Prostate gland (tissue), 2 donors: ENCODE data around the gene MCF2.

ENCODE experiments used
- POLR2A ChIP-seq: fragments of 450-650 bp; IDR thresholded peaks from one replicate; pipeline ENCODE4 v1.6.1; 2016; ENCODE audit warnings: antibody characterized with exemption, mild to moderate bottlenecking
- POLR2AphosphoS5 ChIP-seq: sonication (generic); formaldehyde crosslinking; IDR thresholded peaks from one replicate; pipeline ENCODE4 v1.6.1; 2017; ENCODE audit warnings: antibody characterized with exemption
- TF ChIP-seq, protein P1 (sequence below), 4 experiments: fragments of 200-600 bp in 2 of 4; fragments of 450-650 bp in 2 of 4; sonication (generic) in 2 of 4; IDR thresholded peaks; 1 replicate in 3 of 4; 2 replicates in 1 of 4; pipeline ENCODE4 v1.5.1; 2016 to 2019; ENCODE audit warnings: antibody characterized with exemption in 4 of 4, mild to moderate bottlenecking in 2 of 4, moderate library complexity in 2 of 4

DNA sequence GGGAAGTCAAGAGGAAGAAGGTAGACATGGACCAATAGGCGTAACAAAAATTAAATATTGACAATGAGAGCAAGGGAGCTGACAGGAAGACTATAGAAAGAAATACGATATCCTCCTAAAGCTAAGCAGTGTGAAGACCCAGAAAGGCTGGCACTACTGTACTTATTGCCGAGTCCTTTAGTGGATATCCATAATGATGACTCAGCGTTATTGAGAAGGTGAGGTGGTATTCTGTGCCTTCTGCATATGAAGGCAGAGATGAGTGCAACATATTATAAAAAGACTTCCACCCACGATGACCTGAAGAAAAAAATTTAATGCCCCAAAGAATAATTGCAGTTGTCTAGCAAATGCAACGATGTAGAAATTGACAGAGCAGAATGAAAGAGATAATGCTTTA lies 13.0 kb upstream of the MCF2 start:
- TF ChIP-seq, protein P1, sequence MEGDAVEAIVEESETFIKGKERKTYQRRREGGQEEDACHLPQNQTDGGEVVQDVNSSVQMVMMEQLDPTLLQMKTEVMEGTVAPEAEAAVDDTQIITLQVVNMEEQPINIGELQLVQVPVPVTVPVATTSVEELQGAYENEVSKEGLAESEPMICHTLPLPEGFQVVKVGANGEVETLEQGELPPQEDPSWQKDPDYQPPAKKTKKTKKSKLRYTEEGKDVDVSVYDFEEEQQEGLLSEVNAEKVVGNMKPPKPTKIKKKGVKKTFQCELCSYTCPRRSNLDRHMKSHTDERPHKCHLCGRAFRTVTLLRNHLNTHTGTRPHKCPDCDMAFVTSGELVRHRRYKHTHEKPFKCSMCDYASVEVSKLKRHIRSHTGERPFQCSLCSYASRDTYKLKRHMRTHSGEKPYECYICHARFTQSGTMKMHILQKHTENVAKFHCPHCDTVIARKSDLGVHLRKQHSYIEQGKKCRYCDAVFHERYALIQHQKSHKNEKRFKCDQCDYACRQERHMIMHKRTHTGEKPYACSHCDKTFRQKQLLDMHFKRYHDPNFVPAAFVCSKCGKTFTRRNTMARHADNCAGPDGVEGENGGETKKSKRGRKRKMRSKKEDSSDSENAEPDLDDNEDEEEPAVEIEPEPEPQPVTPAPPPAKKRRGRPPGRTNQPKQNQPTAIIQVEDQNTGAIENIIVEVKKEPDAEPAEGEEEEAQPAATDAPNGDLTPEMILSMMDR (IDR thresholded peaks at IDR 0.05) = no peak
- TF ChIP-seq POLR2A (no peak), POLR2AphosphoS5 (no peak)
